Measurements from ENCODE around the gene TJP1. TPM values are rescaled to one million over a fixed set of nuclear protein-coding genes. Genes with fewer than 3 reads are reported as not detected.

TJP1 gene
- total RNA-seq, 4 donors from 2014 or later, result 74.1 to 91.0 (median 81.0) TPM

DNA sequence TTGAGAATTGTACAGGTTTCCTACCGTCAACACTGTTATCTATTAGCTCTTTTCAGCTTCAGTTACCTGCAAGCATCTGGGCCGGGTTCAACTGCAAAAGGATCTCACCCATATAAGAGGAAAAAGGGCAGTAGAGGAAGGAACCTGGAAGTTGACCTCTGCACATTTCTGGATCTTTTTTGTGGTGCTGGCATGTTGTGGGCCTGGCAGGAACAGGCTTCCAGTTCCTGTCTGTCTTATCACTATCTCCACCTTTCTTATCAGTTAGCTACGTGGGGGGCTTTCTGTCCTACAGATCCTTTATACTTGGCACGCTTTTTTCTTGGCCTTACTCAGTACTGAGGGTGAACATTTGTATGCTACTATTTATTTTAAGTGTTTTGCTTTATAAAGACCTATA, 42.2 kb upstream of the TJP1 start:
- H3K36me3 ChIP-seq, result no peaks in the 10 kb centered on the region
- TF ChIP-seq POLR2AphosphoS5 (IDR thresholded peaks at IDR 0.05), result no peak
- no peak for TF ChIP-seq POLR2A (IDR thresholded peaks at IDR 0.05)
- no peak for TF ChIP-seq EP300 (IDR thresholded peaks at IDR 0.05)
- TF ChIP-seq, protein P1, sequence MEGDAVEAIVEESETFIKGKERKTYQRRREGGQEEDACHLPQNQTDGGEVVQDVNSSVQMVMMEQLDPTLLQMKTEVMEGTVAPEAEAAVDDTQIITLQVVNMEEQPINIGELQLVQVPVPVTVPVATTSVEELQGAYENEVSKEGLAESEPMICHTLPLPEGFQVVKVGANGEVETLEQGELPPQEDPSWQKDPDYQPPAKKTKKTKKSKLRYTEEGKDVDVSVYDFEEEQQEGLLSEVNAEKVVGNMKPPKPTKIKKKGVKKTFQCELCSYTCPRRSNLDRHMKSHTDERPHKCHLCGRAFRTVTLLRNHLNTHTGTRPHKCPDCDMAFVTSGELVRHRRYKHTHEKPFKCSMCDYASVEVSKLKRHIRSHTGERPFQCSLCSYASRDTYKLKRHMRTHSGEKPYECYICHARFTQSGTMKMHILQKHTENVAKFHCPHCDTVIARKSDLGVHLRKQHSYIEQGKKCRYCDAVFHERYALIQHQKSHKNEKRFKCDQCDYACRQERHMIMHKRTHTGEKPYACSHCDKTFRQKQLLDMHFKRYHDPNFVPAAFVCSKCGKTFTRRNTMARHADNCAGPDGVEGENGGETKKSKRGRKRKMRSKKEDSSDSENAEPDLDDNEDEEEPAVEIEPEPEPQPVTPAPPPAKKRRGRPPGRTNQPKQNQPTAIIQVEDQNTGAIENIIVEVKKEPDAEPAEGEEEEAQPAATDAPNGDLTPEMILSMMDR (IDR thresholded peaks at IDR 0.05), result no peak
- H3K9me3 ChIP-seq, result no peaks in the 10 kb centered on the region
- no peak overlapping the region for H3K4me3 ChIP-seq
- H3K27me3 ChIP-seq, result no peaks in the 10 kb centered on the region
- no peaks in the 10 kb centered on the region for H3K4me1 ChIP-seq
- no peak for DNase-seq (ENCODE audit: low spot score in 2 of 2)
- no peak overlapping the region for H3K27ac ChIP-seq
- WGBS, result 75% methylated on average over 4 of the region's 4 CpGs

DNA sequence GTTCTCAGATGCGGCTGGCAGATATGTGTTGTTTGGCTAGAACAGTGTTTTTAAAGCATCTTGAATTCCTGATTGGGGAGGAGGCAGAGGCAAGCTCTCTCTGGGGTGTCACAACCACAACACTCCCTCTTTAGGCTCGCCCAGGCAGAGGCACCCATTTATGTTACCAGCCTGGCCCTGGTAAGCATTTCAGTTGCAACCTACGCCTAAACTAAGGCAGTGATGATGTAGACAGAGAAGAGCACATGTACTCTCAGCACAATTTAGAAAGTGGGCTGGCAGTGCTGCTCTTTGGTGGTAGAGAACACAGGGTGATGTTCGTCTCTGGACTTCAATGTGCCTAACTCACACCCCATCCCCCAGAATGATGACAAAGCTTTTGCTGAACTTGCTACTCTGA, 41.2 kb upstream of the TJP1 start:
- no peaks in the 10 kb centered on the region for H3K9me3 ChIP-seq
- no peak overlapping the region for H3K4me3 ChIP-seq
- TF ChIP-seq, protein P1 (IDR thresholded peaks at IDR 0.05), result no peak
- TF ChIP-seq POLR2A (IDR thresholded peaks at IDR 0.05) (no peak), EP300 (IDR thresholded peaks at IDR 0.05) (no peak), POLR2AphosphoS5 (IDR thresholded peaks at IDR 0.05) (no peak)
- no peaks in the 10 kb centered on the region for H3K36me3 ChIP-seq
- no peak for DNase-seq (ENCODE audit: low spot score in 2 of 2)
- H3K27me3 ChIP-seq, result no peaks in the 10 kb centered on the region
- no peaks in the 10 kb centered on the region for H3K4me1 ChIP-seq
- no peak overlapping the region for H3K27ac ChIP-seq
- WGBS, result 72% methylated on average over 4 of the region's 4 CpGs

- no peaks in the 10 kb centered on the region for H3K36me3 ChIP-seq
- DNase-seq (ENCODE audit: low spot score in 2 of 2), result no peak
- H3K27me3 ChIP-seq, result no peaks in the 10 kb centered on the region
- 78% methylated on average over 2 of the region's 2 CpGs for WGBS
- H3K4me3 ChIP-seq, result no peak overlapping the region
- no peak overlapping the region for H3K27ac ChIP-seq
- no peaks in the 10 kb centered on the region for H3K4me1 ChIP-seq
- H3K9me3 ChIP-seq, result no peaks in the 10 kb centered on the region
- no peak for TF ChIP-seq POLR2A (IDR thresholded peaks at IDR 0.05)
- TF ChIP-seq EP300 (IDR thresholded peaks at IDR 0.05), result no peak
- TF ChIP-seq, protein P1 (IDR thresholded peaks at IDR 0.05), result no peak
- no peak for TF ChIP-seq POLR2AphosphoS5 (IDR thresholded peaks at IDR 0.05)
Measured at GRCh38 chr15:29862271-29862670, 40.0 kb upstream of the TJP1 start.

DNA sequence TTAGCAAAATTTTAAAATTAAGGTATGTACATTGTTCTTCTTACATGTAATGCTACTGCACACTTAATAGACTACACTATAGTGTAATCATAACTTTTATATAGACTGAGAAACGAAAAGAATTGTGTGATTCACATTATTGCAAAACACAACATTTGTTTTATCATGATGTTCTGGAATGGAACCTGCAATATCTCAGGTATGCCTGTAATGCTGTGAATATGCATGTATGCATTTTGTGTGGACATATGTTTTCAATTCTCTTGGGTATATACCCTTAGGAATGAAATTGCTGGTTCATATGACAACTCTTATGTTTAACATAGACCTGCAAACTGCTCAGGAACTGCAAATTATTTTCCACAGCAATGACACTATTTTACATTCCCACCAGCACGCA, 38.6 kb upstream of the TJP1 start:
- 80% methylated on average over 2 of the region's 2 CpGs for WGBS

GRCh38 chr15:29859973-29860715, 37.9 kb upstream of the TJP1 start:
- no peak for DNase-seq (ENCODE audit: low spot score in 2 of 2)
- no peaks in the 10 kb centered on the region for H3K27me3 ChIP-seq
- H3K4me3 ChIP-seq, result no peak overlapping the region
- H3K9me3 ChIP-seq, result no peaks in the 10 kb centered on the region
- 82% methylated on average over 4 of the region's 4 CpGs for WGBS
- no peak overlapping the region for H3K27ac ChIP-seq
- H3K4me1 ChIP-seq, result no peaks in the 10 kb centered on the region
- TF ChIP-seq POLR2AphosphoS5 (IDR thresholded peaks at IDR 0.05) (no peak), POLR2A (IDR thresholded peaks at IDR 0.05) (no peak), EP300 (IDR thresholded peaks at IDR 0.05) (no peak)
- TF ChIP-seq, protein P1 (IDR thresholded peaks at IDR 0.05), result no peak
- no peaks in the 10 kb centered on the region for H3K36me3 ChIP-seq

More for the DNA sequence above, 38.6 kb upstream of the TJP1 start:
- no peak overlapping the region for H3K4me3 ChIP-seq
- H3K9me3 ChIP-seq, result no peaks in the 10 kb centered on the region
- H3K27ac ChIP-seq, result no peak overlapping the region
- no peaks in the 10 kb centered on the region for H3K27me3 ChIP-seq
- no peak for TF ChIP-seq POLR2A (IDR thresholded peaks at IDR 0.05)
- TF ChIP-seq, protein P1 (IDR thresholded peaks at IDR 0.05), result no peak
- no peak for TF ChIP-seq POLR2AphosphoS5 (IDR thresholded peaks at IDR 0.05)
- no peak for TF ChIP-seq EP300 (IDR thresholded peaks at IDR 0.05)
- no peak for DNase-seq (ENCODE audit: low spot score in 2 of 2)
- no peaks in the 10 kb centered on the region for H3K4me1 ChIP-seq
- no peaks in the 10 kb centered on the region for H3K36me3 ChIP-seq

All from suprapubic skin (tissue), 4 donors.